Caki2 (cell line): ENCODE measurements around the gene IFNA14. TPM values are rescaled to one million over a fixed set of nuclear protein-coding genes. Genes with fewer than 3 reads are reported as not detected.
"Not testable (repeated sequence)": the region's sequence is repeated elsewhere in the genome, so short reads cannot be mapped to it uniquely, and the experiment has no call there.

Experiments
- DNase-seq: peaks from one replicate; pipeline ENCODE4 v3.0.0-alpha.2; 2015; ENCODE audit warnings: low read depth
- in situ Hi-C: cut with HindIII; loops from 2 replicates; pipeline ENCODE4 v1.10.0; 2016; ENCODE audit warnings: low sequenced_read_pairs, low pct_unique_long_range_greater_than_20kb, mixed read lengths
- total RNA-seq: library from RNA; depleted of rRNA; stranded (reverse); fragments of >200 nt; shearing (Covaris generic); gene quantifications from 2 replicates; pipeline ENCODE4 v1.2.3, GENCODE V29; 2014; ENCODE audit warnings: low replicate concordance; rRNA removed

IFNA14 gene
- total RNA-seq, 1 experiment from 2014 or later, result not detected

- no peak for DNase-seq
- in situ Hi-C loops, result no loop called here
Measured at GRCh38 chr9:21234153-21234687, 5.6 kb downstream of the IFNA14 start.

GRCh38 chr9:21233258-21233657, 6.5 kb downstream of the IFNA14 start:
- in situ Hi-C loops, result no loop called here
- DNase-seq, result no peak

- DNase-seq, result no peak
- in situ Hi-C loops, result no loop called here
Measured at GRCh38 chr9:21228122-21228521, 11.7 kb downstream of the IFNA14 start, which contains the start of gene IFNA17. IFNA17 (minus strand) TSS chr9:21228222; CDS start chr9:21228173, 49 bp downstream.

- DNase-seq, in situ Hi-C loops: not testable (repeated sequence)
Measured at GRCh38 chr9:21217211-21217610, 22.6 kb downstream of the IFNA14 start, which contains the start of gene IFNA16. IFNA16 (minus strand) TSS chr9:21217311; CDS start chr9:21217305, 6 bp downstream.

- in situ Hi-C loops, result not testable (repeated sequence)
- DNase-seq, result peak; percentile 4
Measured at GRCh38 chr9:21213411-21214326, 26.1 kb downstream of the IFNA14 start.

GRCh38 chr9:21212160-21212559, 27.6 kb downstream of the IFNA14 start:
- DNase-seq, in situ Hi-C loops: not testable (repeated sequence)

GRCh38 chr9:21210782-21211181, 29.0 kb downstream of the IFNA14 start:
- in situ Hi-C loops, DNase-seq: not testable (repeated sequence)

GRCh38 chr9:21210311-21210710, 29.5 kb downstream of the IFNA14 start:
- no peak for DNase-seq
- in situ Hi-C loops, result no loop called here

GRCh38 chr9:21207043-21207442, 32.8 kb downstream of the IFNA14 start, which contains the start of gene IFNA10:
IFNA10 (minus strand) TSS chr9:21207143; CDS start chr9:21207097, 46 bp downstream.
- in situ Hi-C loops, DNase-seq: not testable (repeated sequence)

- in situ Hi-C loops, result no loop called here
- no peak for DNase-seq
Measured at GRCh38 chr9:21205204-21205603, 34.6 kb downstream of the IFNA14 start.

- DNase-seq, in situ Hi-C loops: not testable (repeated sequence)
Measured at GRCh38 chr9:21202105-21202504, 37.7 kb downstream of the IFNA14 start, which contains the start of gene IFNA7. IFNA7 (minus strand) TSS chr9:21202205; CDS start chr9:21202165, 40 bp downstream.

GRCh38 chr9:21194867-21195776, 44.7 kb downstream of the IFNA14 start:
- in situ Hi-C loops, result not testable (repeated sequence)
- DNase-seq, result peak; percentile 17

Other genes starting within 250 kb of the IFNA14 start
- 2.2 and 8.1 TPM in 2 replicates for gene HACD4, start 208.4 kb downstream of the IFNA14 start, total RNA-seq
- gene IFNB1, start 162.1 kb downstream of the IFNA14 start, total RNA-seq, result not detected in 2 replicates
- gene IFNW1, start 98.2 kb downstream of the IFNA14 start, total RNA-seq, result not detected in 2 replicates
- gene IFNA21, start 73.3 kb downstream of the IFNA14 start, total RNA-seq, result not detected in 2 replicates
- not detected in 2 replicates for gene IFNA4, start 52.4 kb downstream of the IFNA14 start, total RNA-seq
- gene IFNA7, start 37.8 kb downstream of the IFNA14 start, total RNA-seq, result not detected in 2 replicates
- gene IFNA10, start 32.9 kb downstream of the IFNA14 start, total RNA-seq, result not detected in 2 replicates
- not detected in 2 replicates for gene IFNA16, start 22.7 kb downstream of the IFNA14 start, total RNA-seq
- not detected in 2 replicates for gene IFNA17, start 11.8 kb downstream of the IFNA14 start, total RNA-seq
- gene IFNA5, start 65.3 kb upstream of the IFNA14 start, total RNA-seq, result not detected in 2 replicates
- gene KLHL9, start 95.4 kb upstream of the IFNA14 start, total RNA-seq, result 2.5 and 4.3 TPM in 2 replicates
- gene IFNA6, start 110.9 kb upstream of the IFNA14 start, total RNA-seq, result not detected in 2 replicates
- not detected in 2 replicates for gene IFNA13, start 128.1 kb upstream of the IFNA14 start, total RNA-seq
- not detected in 2 replicates for gene IFNA2, start 145.4 kb upstream of the IFNA14 start, total RNA-seq
- gene IFNA8, start 169.1 kb upstream of the IFNA14 start, total RNA-seq, result not detected in 2 replicates
- gene IFNA1, start 200.4 kb upstream of the IFNA14 start, total RNA-seq, result not detected in 2 replicates
- not detected in 2 replicates for gene IFNE, start 242.3 kb upstream of the IFNA14 start, total RNA-seq